Metanephros (tissue), 1 donor: Measurements from ENCODE around the gene NTNG2. TPM values are rescaled to one million over a fixed set of nuclear protein-coding genes. Genes with fewer than 3 reads are reported as not detected.

Source experiments
- total RNA-seq: library from RNA; depleted of rRNA; stranded (reverse); fragments of >200 nt; gene quantifications from one replicate; pipeline ENCODE4 v1.2.3, GENCODE V29; 2014

Gene NTNG2
- total RNA-seq, result 4.0 TPM

DNA sequence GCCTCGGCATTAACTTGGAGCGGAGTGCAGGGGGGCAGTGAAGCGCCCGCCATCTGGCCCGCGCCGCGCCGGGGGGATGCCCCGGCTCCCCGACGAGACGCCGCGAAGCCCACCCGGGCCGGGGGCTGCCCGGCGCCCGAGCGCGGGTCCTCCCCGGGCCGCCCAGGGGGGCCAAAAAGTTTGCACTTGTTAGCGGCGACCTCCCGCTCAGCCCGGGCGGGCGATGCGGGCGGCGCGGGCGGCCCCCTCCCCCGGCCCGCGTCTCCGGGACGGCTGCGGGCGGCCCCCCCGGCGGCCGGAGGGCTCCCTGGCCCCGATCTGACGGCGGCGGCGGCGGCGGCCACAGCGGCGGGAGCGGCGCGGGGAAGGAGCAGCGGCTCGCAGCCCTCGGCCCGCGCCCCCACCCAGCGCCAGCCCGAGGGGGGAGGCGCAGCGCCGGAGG, at the start of gene NTNG2:
TSS of gene NTNG2 (plus strand) at position 316 of the 442 bp plus-strand sequence. CDS start 4,774 bp downstream, outside the sequence.

Other genes with a start within 250 kb of the NTNG2 start
- gene MED27, start 82.2 kb upstream of the NTNG2 start, total RNA-seq, result 12.3 TPM
- 62.4 TPM for gene SETX, start 192.9 kb downstream of the NTNG2 start, total RNA-seq
- gene TTF1, start 244.8 kb downstream of the NTNG2 start, total RNA-seq, result 8.9 TPM
- 0.64 TPM for gene CFAP77, start 248.2 kb downstream of the NTNG2 start, total RNA-seq